Fibroblast of lung (primary cell): ENCODE data around the gene EME1. TPM values are rescaled to one million over a fixed set of nuclear protein-coding genes. Genes with fewer than 3 reads are reported as not detected.

Experiments used
- DNase-seq, 2 donors: peaks; one replicate each; pipeline versions ENCODE4 v3.0.0 to v3.0.0-alpha.2; 2010; ENCODE audit warnings: low read depth in 2 of 2
- H2AFZ ChIP-seq: 2 replicates; pipeline ENCODE4 v1.5.1; 2012; ENCODE audit warnings: low read length, control low read depth, inconsistent platforms
- H3K27ac ChIP-seq: 2 replicates; pipeline ENCODE4 v1.5.1; 2011; ENCODE audit warnings: low read length, control low read depth; ENCODE audit not compliant: insufficient read depth
- H3K27me3 ChIP-seq: 2 replicates; pipeline ENCODE4 v1.5.1; 2011; ENCODE audit warnings: mild to moderate bottlenecking, low read length; ENCODE audit not compliant: control insufficient read depth, insufficient read depth
- H3K36me3 ChIP-seq: 2 replicates; pipeline ENCODE4 v1.5.1; 2011; ENCODE audit warnings: low read length; ENCODE audit not compliant: control insufficient read depth, insufficient read depth
- H3K4me1 ChIP-seq: 2 replicates; pipeline ENCODE4 v1.5.1; 2011; ENCODE audit warnings: low read length; ENCODE audit not compliant: control insufficient read depth, insufficient read depth; ENCODE audit errors: extremely low read depth
- H3K4me2 ChIP-seq: 2 replicates; pipeline ENCODE4 v1.5.1; 2011; ENCODE audit warnings: low read length, control low read depth; ENCODE audit not compliant: insufficient read depth; ENCODE audit errors: extremely low read depth
- H3K4me3 ChIP-seq, 4 experiments: fragments of 200-600 bp in 1 of 4; sonication (generic) in 1 of 4; replicated peaks in 1 of 4; 2 replicates each; pipeline ENCODE4 v1.5.1; 2011 to 2016; ENCODE audit warnings: low read length in 4 of 4, low read depth in 3 of 4, mild to moderate bottlenecking in 3 of 4, control low read depth in 2 of 4, inconsistent platforms in 1 of 4, mixed read lengths in 1 of 4; ENCODE audit not compliant: insufficient read depth in 1 of 4; ENCODE audit errors: control extremely low read depth in 1 of 4
- H3K79me2 ChIP-seq: 2 replicates; pipeline ENCODE4 v1.5.1; 2012; ENCODE audit warnings: mild to moderate bottlenecking, low read length, inconsistent platforms; ENCODE audit not compliant: control insufficient read depth, insufficient read depth
- H3K9ac ChIP-seq: 2 replicates; pipeline ENCODE4 v1.5.1; 2011; ENCODE audit warnings: mild to moderate bottlenecking, low read length, control low read depth; ENCODE audit not compliant: insufficient read depth
- H3K9me3 ChIP-seq: 2 replicates; pipeline ENCODE4 v1.5.1; 2012; ENCODE audit warnings: low read depth, low read length; ENCODE audit not compliant: control insufficient read depth, insufficient read depth
- H4K20me1 ChIP-seq: 2 replicates; pipeline ENCODE4 v1.5.1; 2011; ENCODE audit warnings: low read length; ENCODE audit not compliant: control insufficient read depth, insufficient read depth; ENCODE audit errors: extremely low read depth
- EZH2 ChIP-seq: IDR thresholded peaks from 2 replicates; pipeline ENCODE4 v1.5.1; 2012; ENCODE audit warnings: low read length, control low read depth, mild to moderate bottlenecking; ENCODE audit errors: missing control alignments
- polyA plus RNA-seq, 2 donors: library from polyadenylated mRNA; depleted of rRNA in 1 of 2; stranded (reverse) in 1 of 2; unstranded in 1 of 2; fragments of >200 nt; gene quantifications; 2 replicates each; pipeline ENCODE4 v1.2.1, GENCODE V29; 2011 to 2012; ENCODE audit warnings: missing spikeins in 1 of 2
- total RNA-seq: library from RNA; depleted of rRNA; stranded (reverse); fragments of >200 nt; gene quantifications from 2 replicates; pipeline ENCODE4 v1.2.1, GENCODE V29; 2014
- TF ChIP-seq, protein P1 (sequence below), 2 donors: IDR thresholded peaks in 1 of 2; conservative IDR thresholded peaks in 1 of 2; 1 replicate in 1 of 2; 2 replicates in 1 of 2; pipeline ENCODE4 v1.5.1; 2011 to 2012; ENCODE audit warnings: low read length in 2 of 2, control low read depth in 1 of 2, inconsistent platforms in 1 of 2, low read depth in 1 of 2, mild to moderate bottlenecking in 1 of 2

EME1 gene
- total and polyA plus RNA-seq, 2 donors (not counting 1 experiment from before 2014, with no cell fraction given) = 2.3 to 2.7 TPM

DNA sequence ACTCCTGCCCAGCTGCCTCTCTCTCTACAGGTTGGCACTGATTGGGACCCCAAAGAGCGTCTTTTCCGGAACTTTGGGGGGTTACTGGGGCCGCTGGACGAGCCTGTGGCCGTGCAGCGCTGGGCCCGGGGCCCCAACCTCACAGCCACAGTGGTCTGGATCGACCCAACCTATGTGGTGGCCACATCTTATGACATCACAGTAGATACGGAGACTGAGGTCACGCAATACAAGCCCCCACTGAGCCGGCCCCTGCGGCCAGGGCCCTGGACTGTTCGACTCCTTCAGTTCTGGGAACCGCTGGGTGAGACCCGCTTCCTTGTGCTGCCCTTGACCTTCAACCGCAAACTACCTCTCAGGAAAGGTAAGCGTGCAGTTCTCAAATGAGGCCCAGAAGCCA lies 14.9 kb upstream of the EME1 start:
- Histone ChIP-seq H3K4me3 (no peak overlapping the region), H3K4me1 (no peaks in the 10 kb centered on the region), H3K36me3 (peaks cover 25% of the 10 kb centered on the region), H3K27me3 (no peaks in the 10 kb centered on the region), H4K20me1 (no peaks in the 10 kb centered on the region), H3K4me2 (no peak overlapping the region), H3K9me3 (no peaks in the 10 kb centered on the region), H3K79me2 (no peaks in the 10 kb centered on the region), H3K27ac (no peak overlapping the region), H3K9ac (no peak overlapping the region), H2AFZ (no peak overlapping the region)
- DNase-seq = no peak
- no peak for TF ChIP-seq EZH2
- TF ChIP-seq, protein P1, sequence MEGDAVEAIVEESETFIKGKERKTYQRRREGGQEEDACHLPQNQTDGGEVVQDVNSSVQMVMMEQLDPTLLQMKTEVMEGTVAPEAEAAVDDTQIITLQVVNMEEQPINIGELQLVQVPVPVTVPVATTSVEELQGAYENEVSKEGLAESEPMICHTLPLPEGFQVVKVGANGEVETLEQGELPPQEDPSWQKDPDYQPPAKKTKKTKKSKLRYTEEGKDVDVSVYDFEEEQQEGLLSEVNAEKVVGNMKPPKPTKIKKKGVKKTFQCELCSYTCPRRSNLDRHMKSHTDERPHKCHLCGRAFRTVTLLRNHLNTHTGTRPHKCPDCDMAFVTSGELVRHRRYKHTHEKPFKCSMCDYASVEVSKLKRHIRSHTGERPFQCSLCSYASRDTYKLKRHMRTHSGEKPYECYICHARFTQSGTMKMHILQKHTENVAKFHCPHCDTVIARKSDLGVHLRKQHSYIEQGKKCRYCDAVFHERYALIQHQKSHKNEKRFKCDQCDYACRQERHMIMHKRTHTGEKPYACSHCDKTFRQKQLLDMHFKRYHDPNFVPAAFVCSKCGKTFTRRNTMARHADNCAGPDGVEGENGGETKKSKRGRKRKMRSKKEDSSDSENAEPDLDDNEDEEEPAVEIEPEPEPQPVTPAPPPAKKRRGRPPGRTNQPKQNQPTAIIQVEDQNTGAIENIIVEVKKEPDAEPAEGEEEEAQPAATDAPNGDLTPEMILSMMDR (conservative IDR thresholded peaks at IDR 0.05 in 1 of 2, IDR thresholded peaks at IDR 0.05 in 1 of 2; ENCODE audit: low read depth in 1 of 2, low read length in 2 of 2) = no peak

DNA sequence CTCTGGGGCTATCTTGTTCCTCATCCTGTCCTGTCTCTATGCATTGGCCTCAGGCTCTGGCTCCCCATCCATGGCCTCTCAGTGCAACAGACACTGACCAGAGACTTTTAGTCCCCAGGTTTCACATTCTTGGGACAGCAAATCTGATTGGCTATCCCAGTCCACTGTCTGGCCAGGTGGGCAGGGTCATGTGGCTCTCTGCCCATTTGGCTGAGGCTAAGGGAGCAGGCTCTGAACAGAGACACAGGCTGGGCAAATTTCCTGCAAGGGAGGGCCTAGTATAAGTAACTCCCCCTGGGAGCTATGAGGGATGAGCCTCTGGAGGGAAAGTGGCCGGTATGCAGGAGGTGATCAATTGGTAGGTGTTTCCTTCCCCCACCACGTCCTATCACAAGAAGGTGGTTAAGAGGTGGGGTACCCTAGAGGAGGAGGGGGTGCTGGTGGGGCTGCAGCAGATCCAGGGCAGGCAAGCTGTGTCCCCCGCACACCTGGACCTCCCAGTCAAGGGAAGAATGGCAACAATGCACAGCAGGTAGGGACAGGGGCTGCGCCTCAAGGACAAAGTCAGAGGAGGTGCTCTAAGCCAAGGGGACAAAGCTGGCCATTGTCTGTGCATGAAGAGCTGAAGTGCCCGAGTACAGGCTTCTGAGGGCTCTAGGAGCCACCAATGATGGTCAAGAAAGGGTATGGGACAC lies 13.9 kb upstream of the EME1 start:
- H3K4me1 ChIP-seq = no peaks in the 10 kb centered on the region
- H3K4me2 ChIP-seq = no peak overlapping the region
- H4K20me1 ChIP-seq = no peaks in the 10 kb centered on the region
- TF ChIP-seq EZH2 = no peak
- TF ChIP-seq, protein P1 (conservative IDR thresholded peaks at IDR 0.05 in 1 of 2, IDR thresholded peaks at IDR 0.05 in 1 of 2; ENCODE audit: low read depth in 1 of 2, low read length in 2 of 2) = no peak
- H3K79me2 ChIP-seq = no peaks in the 10 kb centered on the region
- H3K9ac ChIP-seq = no peak overlapping the region
- H3K27me3 ChIP-seq = no peaks in the 10 kb centered on the region
- H3K9me3 ChIP-seq = no peaks in the 10 kb centered on the region
- H3K36me3 ChIP-seq = peaks cover 22% of the 10 kb centered on the region
- H2AFZ ChIP-seq = no peak overlapping the region
- DNase-seq = no peak
- no peak overlapping the region for H3K4me3 ChIP-seq
- no peak overlapping the region for H3K27ac ChIP-seq

DNA sequence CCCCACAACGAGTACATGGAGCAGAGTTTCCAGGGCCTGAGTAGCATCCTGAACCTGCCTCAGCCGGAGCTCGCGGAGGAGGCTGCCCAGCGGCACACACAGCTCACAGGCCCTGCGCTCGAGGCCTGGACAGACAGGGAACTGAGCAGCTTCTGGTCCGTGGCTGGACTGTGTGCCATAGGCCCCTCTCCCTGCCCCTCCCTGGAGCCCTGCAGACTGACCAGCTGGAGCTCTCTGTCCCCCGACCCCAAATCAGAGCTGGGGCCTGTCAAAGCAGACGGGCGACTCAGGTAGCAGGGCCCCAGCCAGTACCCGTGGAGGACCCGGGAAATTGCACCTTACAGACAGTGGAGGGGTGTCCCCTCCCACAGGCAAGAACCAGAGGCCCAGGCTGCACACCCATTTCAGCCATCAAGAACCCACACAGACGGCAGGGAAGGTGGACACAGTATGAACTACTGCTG lies 13.0 kb upstream of the EME1 start:
- H3K4me1 ChIP-seq = no peaks in the 10 kb centered on the region
- TF ChIP-seq, protein P1 (conservative IDR thresholded peaks at IDR 0.05 in 1 of 2, IDR thresholded peaks at IDR 0.05 in 1 of 2; ENCODE audit: low read depth in 1 of 2, low read length in 2 of 2) = no peak
- no peak for TF ChIP-seq EZH2
- H3K9me3 ChIP-seq = no peaks in the 10 kb centered on the region
- peaks cover 2% of the 10 kb centered on the region for H4K20me1 ChIP-seq
- no peaks in the 10 kb centered on the region for H3K27me3 ChIP-seq
- H3K4me3 ChIP-seq = no peak overlapping the region
- no peak overlapping the region for H3K27ac ChIP-seq
- H3K4me2 ChIP-seq = no peak overlapping the region
- no peaks in the 10 kb centered on the region for H3K79me2 ChIP-seq
- H3K9ac ChIP-seq = no peak overlapping the region
- H3K36me3 ChIP-seq = peaks cover 18% of the 10 kb centered on the region
- no peak overlapping the region for H2AFZ ChIP-seq
- no peak for DNase-seq
